Measurements from ENCODE around the gene IRF2BP2.
"Not testable (repeated sequence)": the region's sequence is repeated elsewhere in the genome, so short reads cannot be mapped to it uniquely, and the experiment has no call there.

The IRF2BP2 gene

DNA sequence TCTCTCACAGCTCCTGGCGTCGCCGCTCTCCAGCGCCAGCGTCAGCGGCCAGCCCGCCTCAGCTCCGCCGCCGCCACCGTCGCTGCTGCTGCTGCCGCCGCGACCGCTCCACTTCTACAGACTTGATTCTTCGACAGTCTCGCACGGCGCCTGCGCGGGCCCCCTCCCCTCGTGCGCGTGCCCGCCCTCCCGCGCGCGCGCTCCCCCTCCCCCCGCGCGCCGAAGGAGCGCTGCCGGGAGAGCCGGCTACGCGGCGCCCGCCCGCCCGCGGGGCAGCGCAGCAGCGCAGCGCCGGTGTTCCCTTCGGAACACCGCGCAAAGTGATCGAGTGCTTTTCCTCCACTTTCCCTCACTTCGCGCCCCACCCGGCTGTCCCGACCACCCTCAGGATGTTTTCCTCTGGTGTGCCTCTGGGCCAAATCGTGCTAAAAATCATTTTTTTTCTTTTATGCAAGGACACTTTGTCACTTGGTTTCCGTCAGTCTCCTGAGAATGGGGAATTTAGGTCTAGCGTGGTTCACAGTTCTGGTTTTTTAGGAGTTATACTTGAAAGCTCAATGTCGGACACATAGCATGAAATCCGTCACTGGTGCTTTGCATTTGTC is at the start of gene IRF2BP2:
TSS of gene IRF2BP2 (minus strand) at position 118 of the 605 bp plus-strand sequence. CDS start 684 bp downstream, outside the sequence.
- DNase-seq (ENCODE audit: low spot score) = peak; percentile 80

GRCh38 chr1:234659538-234659937 is 49.6 kb upstream of the IRF2BP2 start:
- no peak for DNase-seq (ENCODE audit: low spot score)

GRCh38 chr1:234658138-234658537 is 48.2 kb upstream of the IRF2BP2 start:
- no peak for DNase-seq (ENCODE audit: low spot score)

DNA sequence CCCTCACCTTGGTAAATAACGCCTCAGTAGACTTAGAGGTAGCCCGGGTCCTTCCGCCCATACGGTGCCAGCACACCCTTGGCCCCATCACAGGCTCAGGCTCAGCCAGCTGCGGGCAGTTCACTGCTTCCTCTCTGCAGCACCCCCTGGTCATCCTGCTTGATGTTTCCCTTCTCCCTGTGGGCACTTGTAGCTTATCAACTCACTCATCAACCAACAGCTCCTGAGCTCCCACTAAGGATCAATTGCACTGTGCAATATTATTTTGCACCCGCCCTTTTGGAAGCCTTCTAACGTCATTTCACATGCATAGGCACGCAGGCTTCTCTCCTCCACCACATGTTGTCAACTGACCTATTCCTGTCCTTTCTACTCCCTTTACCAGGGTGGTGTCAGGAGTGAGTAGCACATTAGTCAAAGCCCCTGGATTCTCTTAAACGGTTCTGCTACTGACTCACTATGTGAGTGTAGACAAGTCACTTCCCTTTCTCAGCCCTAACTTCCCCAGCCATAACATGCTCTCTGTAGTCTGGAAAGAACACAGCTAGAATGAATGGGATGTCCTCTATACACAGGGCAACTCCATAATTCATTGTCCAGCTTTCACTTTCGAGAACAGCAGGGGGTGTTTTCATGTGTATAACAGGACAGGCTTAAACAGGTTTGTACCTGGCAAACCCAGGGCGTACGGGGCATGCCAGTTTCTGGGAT is 47.1 kb upstream of the IRF2BP2 start:
- DNase-seq (ENCODE audit: low spot score) = peak; percentile 50

GRCh38 chr1:234656070-234656895 is 46.3 kb upstream of the IRF2BP2 start:
- no peak for DNase-seq (ENCODE audit: low spot score)

DNA sequence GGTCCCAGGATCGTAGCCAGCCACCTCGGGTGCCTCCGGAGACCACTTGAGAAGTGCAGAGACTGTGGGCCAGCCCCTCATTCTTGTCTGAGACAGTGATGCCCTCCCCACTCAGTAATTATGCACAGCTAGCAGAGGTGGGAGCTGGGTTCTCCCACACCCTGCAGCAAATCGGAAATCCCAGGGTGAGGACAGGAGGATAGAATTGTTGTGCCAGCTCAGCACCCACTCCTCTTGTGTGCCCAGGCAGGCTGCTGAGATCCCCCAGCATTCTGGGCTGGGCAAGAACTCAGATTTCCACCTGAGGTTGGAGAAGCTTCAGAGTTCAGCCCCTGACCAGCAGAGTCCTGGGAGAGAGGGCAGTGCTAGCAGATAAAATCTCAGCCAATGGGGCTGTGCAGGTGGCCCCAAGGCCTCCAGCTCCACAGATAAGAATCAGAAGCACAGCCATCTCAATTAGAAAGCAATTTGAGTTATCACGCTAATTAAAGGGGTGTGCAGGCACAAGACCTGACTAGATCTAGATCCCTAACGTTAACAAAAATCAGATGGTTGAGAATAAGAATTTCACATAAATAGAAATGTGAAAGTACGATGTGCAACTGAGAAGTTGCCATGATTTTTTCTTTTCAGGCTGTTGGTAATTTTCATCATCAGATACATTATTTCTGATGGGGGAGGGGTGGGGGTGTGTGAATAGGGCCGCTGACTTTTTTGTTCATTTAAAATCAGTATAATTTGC is 45.5 kb upstream of the IRF2BP2 start:
- no peak for DNase-seq (ENCODE audit: low spot score)

- no peak for DNase-seq (ENCODE audit: low spot score)
Measured at GRCh38 chr1:234654002-234654733, 44.2 kb upstream of the IRF2BP2 start.

GRCh38 chr1:234649432-234650081 is 39.6 kb upstream of the IRF2BP2 start:
- no peak for DNase-seq (ENCODE audit: low spot score)

GRCh38 chr1:234647758-234648157 is 37.8 kb upstream of the IRF2BP2 start:
- DNase-seq (ENCODE audit: low spot score) = no peak

DNA sequence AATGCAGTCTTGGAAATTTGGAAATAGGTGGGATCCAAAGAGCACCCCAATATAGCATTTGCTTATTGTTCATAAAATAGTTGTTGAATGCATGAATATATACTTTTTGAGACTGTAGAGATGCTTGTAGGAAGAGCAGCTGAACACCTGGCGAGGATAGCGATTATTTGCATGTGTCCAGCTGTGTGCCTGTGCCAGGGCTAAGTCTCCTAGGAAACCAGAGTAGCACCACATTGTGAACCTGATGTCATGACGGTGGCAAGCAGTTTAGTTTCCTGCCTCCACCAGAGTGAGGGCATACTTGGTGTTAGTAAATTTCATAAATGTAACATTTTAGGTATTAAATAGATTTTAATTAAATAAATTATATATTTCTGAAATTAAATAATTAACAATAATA is 37.3 kb upstream of the IRF2BP2 start:
- DNase-seq (ENCODE audit: low spot score) = no peak

DNA sequence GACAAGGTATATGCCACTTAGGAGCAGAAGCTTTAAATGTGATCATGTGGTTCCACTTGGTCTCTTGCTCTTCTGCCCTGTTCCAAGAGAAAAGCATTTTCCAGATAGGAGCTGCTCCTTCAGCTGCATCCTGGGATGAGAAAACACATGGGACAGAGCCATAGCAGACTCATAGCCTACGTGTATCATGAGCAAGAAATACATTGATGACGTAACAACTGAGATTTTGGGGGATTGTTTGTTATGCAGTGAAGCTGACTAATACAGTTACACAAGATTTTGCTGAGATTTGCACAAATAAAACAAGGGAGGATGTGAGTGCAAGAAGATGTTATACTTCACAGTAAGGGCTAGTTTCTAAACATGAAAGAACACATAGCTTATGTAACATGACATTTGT is 36.0 kb upstream of the IRF2BP2 start:
- DNase-seq (ENCODE audit: low spot score) = no peak

DNA sequence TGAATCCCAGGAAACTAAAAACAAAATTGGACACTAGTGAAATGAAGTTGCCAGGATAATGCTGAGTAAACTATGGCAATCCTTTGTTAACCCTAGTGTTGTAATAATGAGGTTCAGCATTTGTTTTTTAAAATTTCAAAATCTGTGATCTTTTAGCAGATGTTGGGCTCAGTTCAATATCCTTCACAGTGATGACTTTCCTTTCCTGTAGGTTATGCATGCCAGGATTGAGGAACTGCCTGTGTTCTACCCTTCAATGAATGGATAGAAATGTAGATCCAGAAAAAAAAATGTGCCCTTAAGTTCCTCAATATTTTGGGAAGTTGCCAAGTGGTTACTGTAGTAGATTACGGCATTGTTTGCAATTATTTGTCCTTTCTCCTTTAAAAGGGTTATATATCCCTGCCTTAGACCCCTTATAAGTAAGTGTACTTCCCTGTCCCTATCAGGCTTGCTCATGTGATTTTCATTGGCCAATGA is 35.5 kb upstream of the IRF2BP2 start:
- DNase-seq (ENCODE audit: low spot score) = no peak

DNA sequence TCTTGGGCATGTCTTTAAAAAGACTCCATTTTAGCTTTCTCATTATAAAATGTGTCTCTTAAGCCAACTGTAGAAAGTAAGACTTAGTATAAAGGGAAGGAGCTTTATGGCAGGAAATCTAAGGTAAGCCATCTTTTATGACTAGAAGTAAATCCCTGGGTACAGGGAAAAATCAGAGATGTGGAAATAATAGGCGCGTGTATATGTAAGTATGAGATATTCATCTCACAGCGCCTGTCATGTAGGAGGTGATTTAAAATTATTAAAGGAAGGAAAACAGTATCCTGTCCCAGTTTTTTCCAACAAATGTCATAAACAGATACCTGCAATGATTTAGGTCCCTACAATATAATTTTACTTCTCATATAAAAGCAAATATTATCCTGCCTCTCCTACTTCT is 35.0 kb upstream of the IRF2BP2 start:
- no peak for DNase-seq (ENCODE audit: low spot score)

GRCh38 chr1:234643850-234644134 is 33.8 kb upstream of the IRF2BP2 start:
- no peak for DNase-seq (ENCODE audit: low spot score)

- no peak for DNase-seq (ENCODE audit: low spot score)
Measured at GRCh38 chr1:234643111-234643849, 33.3 kb upstream of the IRF2BP2 start.

- DNase-seq (ENCODE audit: low spot score) = no peak
Measured at GRCh38 chr1:234642428-234642827, 32.5 kb upstream of the IRF2BP2 start.

GRCh38 chr1:234639961-234640360 is 30.0 kb upstream of the IRF2BP2 start:
- peak; percentile 42 for DNase-seq (ENCODE audit: low spot score)

GRCh38 chr1:234638832-234639799 is 29.1 kb upstream of the IRF2BP2 start:
- no peak for DNase-seq (ENCODE audit: low spot score)

DNA sequence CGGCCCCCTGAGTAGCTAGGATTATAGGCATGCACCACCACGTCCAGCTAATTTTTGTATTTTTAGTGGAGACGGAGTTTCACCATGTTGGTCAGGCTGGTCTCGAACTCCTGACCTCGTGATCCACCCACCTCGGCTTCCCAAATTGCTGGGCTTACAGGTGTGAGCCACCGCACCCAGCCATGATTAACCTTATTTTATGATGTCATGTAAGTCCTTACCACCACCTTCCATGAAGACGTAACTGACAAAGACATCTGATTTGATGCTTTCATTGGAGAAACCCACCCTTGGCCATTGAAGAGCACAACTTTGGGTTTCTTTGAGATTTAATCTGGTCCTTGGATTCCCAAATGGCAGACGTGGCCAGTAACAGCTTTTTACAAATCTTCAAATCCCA is 24.9 kb upstream of the IRF2BP2 start:
- DNase-seq (ENCODE audit: low spot score) = not testable (repeated sequence)

Measured in COLO829 (cell line).